GM21526 (cell line): ENCODE measurements around the gene AVPR1B.

Experiments
- ATAC-seq: cut with Tn5 transposase; IDR thresholded peaks from one replicate; pipeline ENCODE4 v1.9.1; 2021; ENCODE audit warnings: moderate library complexity; ENCODE audit not compliant: unreplicated experiment, low FRiP score

Gene AVPR1B, protein sequence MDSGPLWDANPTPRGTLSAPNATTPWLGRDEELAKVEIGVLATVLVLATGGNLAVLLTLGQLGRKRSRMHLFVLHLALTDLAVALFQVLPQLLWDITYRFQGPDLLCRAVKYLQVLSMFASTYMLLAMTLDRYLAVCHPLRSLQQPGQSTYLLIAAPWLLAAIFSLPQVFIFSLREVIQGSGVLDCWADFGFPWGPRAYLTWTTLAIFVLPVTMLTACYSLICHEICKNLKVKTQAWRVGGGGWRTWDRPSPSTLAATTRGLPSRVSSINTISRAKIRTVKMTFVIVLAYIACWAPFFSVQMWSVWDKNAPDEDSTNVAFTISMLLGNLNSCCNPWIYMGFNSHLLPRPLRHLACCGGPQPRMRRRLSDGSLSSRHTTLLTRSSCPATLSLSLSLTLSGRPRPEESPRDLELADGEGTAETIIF

DNA sequence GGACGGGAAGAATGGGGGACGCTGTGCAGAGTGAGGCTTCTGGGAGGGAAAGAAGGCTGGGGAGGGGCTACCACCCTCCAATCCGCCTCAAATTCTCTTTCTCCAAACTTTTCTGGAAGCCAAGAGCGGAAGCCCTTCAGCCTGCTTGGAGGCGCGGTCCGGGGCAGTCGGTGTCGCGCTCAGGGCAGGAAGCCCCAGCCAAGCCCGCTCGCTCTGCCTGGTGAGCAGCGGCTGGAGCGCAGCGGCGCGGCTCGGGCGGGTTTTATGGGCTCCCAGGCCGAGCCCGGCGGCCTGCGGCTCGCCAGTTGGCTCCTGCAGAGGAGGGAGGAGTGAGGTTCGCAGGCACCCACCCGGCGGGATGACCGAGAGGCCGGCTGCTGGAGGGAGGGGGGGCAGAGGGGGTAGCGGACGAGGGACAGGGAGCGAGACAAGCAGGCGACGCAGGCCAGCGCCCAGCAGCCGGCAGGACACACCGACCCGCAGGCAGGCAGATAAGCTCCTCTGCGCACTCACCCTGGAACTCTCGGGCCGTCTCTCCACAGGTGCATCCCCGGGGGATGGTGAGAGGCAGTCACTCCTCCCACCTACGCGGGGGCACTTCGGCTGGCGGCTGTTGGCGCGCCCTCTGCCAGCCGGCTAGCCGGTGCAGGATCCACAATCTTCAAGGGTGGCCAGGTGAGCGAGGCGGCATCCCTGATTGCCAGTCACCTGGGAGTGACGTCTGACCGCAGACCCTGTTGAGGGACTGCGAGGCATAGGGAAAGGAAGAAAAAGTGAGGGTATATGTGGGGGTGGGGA, at the start of gene AVPR1B:
AVPR1B (minus strand) TSS at position 238 of the 798 bp plus-strand sequence. CDS start 498 bp downstream, outside the sequence.
- ATAC-seq: no peak

DNA sequence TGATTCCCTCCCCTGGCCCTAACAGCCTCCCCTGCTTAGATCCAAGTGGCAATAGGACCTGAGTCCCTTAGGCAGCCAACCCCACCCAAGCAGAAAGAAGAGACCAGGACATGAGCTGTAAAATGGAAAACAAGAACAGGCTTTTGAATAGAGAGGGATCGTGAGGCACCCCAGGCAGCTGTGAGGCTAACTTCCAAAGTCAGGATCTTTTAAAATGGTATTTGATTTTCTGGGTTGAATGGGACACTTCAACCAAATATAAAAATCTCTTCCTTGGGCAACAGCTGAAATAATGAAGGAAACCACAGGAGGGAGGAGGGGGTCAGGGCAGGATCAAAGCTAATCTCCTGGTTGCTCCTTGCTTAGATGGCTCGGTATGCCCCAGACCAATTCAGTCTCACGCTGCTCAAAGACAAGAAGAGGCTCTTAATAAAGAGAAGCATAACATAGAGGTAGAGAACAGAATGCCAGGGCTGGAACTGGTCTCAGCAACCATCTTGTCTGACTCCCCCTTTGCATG, 28.6 kb upstream of the AVPR1B start:
- no peak for ATAC-seq

DNA sequence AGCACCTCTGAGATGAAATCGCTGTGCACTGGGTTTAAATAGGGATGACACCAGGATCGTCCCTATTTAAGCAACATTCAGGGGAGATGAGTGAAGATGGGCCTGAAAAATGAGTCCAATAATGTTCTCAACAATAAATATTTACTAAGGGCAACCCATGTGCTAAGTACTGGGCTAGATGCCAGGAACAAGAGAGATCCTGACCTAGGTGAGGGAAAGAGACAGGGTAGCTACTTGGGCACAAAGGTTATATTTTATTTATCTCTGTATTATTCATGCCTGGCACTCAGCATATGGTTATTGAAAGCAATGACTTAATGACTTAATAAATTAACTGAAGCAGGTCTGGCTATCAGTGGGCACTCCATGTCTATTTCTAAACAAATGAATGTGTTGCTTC, 27.4 kb upstream of the AVPR1B start:
- no peak for ATAC-seq

DNA sequence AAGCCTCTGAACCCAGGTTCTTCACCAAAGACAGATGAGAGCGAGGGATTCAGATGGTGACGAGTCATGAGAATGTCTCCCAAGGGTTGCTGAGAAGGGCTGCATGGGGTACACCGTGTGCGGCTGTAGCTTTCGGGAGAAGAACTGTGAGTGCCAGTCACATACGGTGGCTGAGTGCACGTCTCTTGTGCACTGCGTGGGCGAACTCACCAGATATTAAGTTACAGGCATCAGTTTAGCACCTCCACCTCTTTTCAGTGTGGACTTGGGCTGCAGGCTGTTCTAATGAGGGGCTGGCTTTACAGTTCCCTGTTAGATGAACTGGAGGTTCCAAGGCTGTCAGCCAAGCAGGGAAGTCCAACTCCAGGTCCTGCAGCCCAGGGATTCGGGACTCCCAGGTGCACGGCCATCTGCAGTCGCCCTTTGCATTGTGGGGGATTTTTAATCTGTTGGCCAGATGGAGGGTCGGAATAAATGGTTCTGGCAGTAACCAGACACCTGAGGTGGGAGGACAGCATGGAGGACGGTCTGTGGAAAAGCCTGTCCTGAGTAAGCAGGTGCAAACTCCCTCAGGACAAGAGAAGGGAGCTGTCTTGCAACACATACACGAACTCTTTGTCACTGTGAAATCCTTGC, 26.5 kb upstream of the AVPR1B start:
- ATAC-seq: no peak

DNA sequence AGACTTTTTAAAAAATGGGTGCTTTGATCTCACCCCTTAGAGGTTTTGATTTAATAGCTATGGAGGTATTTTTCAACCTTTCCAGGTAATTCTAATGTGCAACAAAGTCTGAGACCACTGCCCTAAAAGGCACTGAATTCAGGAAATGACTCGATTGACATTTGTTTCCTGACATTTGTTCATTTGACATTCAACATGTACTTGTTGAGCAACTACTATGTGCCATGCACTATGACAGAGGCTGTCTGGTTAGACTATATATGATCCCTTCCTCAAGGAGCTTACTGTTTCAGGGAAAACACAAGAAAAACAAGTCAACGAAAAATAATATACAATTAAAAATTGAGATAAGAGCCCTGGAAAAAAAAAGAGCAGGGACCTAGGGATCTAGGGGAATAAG, 25.6 kb upstream of the AVPR1B start:
- ATAC-seq: no peak

DNA sequence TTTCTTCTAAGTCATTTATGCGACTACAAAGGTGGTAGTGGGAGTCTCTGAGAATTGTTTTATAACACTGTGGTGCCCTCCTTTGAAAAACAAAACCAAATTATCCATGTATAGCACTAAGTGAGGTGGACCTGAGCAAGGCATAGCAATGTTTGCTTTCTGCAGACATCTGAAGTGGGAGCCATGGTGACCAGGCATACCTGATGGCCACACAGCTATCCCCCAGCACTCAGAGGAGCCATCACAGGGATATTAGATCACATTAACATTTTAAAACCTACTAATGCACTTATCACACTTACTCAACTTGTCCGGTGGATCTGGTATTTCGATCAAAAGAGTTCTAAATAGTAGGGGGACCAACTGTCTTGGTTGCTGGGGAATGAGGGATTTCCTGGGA, 24.8 kb upstream of the AVPR1B start:
- ATAC-seq: no peak

DNA sequence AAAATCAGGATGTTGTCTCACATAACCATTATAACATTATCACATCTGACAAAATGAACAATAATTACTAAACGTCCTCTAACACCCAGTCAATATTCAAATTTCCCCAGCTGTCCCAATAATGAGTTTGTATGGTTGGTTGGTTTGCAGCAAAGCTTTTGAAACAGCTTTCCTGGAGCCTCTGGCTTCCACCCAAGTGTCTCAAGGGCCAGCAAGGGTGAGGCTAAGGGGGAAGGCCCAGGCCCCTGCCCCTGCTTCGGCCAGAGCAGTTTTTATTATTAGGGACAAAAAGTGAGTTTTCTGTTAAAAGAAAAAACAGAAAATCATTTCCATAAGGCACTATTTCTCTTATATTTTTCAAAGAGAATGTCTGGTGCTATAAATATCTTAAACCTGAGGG, 19.1 kb upstream of the AVPR1B start:
- ATAC-seq: no peak

DNA sequence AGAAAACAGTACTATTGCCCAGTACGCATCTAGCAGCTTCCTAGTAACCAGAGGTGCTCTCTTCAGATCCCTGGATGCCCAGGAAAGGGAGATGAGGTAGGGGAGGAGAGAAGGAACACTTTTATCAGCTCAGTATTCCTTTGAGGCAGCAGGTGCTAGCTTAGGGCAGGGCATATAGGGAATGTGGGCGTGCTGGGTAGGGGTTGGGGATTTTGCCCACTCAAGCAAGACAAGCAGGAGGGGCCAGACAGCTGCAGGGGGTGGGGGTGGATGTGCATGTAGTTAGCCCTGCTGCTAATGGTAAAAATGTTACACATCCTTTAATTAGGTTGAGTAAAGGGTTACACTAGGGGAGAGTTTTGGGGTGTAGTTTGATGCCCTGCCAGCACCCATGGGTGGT, 18.1 kb upstream of the AVPR1B start:
- no peak for ATAC-seq

DNA sequence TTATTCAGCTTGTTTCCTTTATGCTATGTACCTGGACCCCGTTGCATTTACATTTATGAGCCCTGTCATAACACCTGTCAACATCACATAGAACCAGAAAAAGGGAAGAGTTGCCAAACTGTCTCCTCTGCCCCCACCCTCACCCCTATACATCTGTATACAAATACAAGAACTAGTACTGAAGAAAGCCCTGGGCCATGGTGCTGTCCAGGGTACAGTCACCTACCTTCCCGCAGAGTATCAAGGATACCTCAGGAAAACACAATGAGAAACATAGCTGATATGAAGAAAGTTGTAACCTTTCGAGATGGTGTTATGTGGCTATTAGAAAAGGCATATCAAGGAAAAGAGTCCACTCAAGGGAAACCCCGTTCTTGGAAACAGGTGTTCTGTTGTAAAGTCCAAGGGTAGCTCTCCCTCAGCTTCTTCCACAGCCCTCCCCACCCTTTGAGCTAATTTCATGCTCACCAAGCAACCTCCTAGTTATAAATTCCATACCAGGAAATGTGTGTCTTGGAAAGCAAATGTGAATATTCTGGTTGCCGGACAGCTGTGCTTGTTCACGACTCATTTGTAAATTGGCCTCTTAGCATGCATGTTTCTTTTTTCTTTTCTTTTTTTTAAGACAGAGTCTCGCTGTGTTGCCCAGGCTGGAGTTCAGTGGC, 16.7 kb upstream of the AVPR1B start:
- no peak for ATAC-seq

DNA sequence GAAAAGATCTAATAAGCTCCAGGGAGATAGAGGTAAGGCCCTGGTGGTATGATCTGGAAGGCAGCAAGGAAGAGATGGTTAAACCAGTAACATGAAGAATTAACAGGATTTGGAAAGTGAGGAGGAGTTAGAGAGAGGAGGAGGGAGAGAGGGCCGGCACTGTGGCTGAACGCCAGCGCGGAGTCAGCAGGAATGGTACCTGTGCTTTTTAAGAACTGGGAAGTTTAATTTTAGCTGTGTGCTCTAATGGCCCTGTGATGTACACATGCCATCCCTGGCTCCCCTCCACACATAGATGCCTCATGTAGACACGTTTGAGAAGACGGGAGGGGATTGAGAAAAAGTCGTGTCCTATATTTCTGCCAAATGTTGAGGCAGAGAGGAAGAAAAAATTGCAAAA, 13.8 kb upstream of the AVPR1B start:
- no peak for ATAC-seq

DNA sequence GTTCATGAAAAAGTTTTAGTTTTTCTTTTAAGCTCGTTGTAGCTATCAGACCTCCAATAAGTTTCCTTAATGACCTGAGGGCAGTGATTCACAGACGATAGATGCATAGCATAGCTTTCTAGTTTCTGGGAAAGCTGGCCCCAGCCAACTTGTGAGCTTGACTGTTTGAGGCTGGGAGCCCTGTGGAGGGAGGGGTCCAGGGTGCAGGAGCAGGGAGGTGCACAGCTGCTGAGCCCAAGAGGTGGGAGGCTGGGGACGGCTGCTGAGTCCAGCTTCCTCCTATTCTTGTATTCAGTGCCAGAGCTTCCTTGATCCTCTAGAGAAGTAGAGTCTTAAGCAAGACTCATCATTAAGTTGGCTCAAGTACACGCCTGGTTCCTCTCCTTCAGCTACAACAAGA, 11.0 kb upstream of the AVPR1B start:
- no peak for ATAC-seq

DNA sequence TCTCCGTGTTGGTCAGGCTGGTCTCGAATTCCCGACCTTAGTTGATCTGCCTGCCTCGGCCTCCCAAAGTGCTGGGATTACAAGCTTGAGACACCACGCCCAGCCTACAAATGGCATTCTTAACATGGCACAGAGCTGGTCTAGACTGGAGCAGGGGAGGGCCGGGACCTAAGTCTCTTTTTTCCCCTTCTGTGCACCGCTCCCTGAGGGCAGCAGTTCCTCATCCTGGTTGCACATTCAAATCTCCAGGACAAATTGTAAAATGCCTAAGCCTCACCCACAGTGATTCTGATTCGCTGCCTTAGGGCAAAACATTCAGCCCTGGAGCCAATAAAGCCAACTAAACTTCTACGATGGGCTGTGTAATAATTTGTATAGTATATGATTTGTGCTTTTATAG, 10.1 kb upstream of the AVPR1B start:
- no peak for ATAC-seq

DNA sequence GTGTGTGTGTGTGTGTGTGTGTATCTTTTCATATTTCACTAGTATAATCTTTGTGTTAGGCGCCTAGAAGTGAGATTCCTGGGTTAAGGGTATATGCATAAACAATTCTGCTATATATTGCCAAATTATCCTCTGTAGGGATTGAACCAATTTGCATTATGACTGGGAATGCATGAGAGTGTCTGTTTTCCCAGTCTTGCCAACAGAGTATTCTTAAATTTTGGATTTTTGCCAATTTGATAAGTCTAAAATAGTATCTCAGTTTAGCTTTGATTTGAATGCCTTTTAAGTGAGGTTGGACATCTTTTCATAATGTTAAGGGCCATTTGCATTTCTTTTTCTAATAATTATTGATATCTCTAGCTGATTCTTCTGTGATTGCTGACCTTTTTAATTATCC, 8.2 kb upstream of the AVPR1B start:
- ATAC-seq: no peak

DNA sequence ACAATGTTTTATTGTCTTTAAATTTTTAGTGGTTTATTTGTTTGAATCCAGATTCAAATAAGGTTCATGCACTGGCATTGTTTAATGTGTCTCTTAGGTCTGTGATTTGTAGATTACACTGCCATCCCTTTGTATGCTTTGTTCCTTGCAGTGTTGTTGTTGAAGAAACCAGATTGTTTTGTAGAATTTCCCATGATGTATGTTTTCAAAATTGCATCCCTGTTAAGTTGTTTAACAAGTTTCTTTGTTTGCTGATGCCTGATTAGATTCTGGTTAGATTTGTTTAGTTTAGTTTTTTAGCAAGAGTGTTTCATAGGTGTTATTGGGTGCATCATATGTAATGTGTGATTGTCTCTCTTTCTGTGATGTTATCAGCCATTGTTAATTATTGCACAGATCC, 5.5 kb upstream of the AVPR1B start:
- no peak for ATAC-seq

DNA sequence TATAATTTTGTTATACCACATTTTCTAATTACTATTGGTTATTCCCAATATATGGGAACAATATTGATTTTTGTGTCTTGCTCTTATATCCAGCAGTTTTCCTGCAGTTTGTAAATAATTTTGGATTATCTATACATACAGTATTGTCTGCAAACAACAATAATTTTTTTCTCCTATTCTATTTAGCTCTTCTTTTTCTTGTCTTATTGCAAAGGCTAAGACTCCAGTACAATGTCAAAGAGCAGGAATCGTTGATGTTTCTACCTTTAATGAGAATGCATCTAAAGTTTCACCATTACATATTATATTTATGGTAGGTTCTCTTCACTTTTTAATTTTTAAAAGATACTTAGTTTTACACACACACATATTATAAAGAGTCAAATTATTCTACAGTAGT, 4.1 kb upstream of the AVPR1B start:
- no peak for ATAC-seq

DNA sequence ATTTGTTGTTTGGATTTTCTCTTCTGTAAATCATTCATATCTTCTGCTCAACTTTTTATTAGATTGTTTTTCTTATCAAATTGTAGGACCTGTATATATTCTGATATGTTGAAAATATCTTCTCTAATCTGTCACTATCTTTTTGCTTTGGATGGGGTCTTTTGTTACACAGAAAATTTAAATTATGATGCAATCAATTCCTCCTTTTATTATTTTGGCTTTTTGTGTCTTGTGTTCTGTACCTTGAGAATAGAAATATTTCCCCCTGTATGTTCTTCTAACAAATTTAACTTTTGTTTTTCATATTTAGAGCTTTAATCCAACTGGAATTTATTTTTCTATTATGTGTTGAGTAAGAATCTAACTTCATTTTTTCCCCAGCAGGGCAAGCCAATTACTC, 3.2 kb upstream of the AVPR1B start:
- no peak for ATAC-seq

DNA sequence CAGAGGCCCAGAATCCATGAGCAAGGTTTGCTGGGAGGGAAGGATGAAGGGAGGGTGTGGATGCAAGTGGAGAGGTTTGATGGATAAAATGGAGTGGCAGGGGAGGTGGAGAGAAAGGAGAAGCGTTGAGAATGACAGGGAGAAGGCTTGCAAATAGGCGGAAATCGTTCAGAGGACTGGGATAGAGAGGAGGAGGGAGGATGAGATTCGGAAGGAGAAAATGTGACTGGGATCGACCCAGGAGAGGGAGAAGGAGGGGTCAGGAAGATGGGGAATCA, 376 bp downstream of the AVPR1B start:
- ATAC-seq: no peak

DNA sequence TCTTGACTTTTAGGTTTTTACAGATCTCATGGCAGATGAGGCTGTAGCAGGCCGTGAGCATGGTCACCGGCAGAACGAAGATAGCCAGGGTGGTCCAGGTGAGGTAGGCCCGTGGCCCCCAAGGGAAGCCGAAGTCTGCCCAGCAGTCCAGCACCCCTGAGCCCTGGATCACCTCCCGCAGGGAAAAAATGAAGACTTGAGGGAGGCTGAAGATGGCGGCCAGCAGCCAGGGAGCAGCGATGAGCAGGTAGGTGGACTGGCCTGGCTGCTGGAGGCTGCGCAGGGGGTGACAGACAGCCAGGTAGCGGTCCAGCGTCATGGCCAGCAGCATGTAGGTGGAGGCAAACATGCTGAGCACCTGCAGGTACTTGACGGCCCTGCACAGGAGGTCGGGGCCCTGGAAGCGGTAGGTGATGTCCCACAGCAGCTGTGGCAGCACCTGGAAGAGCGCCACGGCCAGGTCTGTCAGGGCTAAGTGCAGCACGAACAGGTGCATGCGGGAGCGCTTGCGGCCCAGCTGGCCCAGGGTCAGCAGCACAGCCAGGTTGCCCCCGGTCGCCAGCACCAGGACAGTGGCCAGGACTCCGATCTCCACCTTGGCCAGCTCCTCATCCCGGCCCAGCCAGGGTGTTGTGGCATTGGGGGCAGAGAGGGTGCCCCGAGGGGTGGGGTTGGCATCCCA, 856 bp downstream of the AVPR1B start:
- ATAC-seq: no peak

DNA sequence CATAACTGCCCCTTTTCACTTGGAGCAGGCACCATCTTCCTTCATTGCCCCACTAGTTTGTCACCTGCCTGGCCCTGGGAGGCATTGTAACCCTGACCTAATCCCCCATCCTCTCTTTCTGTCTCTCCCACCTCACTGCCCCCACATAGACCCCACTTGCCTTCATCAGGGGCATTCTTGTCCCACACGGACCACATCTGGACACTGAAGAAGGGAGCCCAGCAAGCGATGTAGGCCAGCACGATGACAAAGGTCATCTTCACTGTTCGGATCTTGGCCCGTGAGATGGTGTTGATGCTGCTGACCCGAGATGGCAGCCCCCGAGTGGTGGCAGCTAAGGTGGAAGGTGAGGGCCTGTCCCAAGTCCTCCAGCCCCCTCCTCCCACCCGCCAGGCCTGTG, 1.4 kb downstream of the AVPR1B start:
- no peak for ATAC-seq
